OCI-LY3 (cell line): ENCODE results near the gene ALDH3A1.

Experiments
- EZH2phosphoT487 ChIP-seq: fragments of 200-600 bp; shearing (Covaris generic); IDR thresholded peaks from 2 replicates; pipeline ENCODE4 v1.6.1; 2018; ENCODE audit warnings: antibody characterized with exemption, mixed run types, low read depth
- TF ChIP-seq, protein P1 (sequence below): fragments of 200-600, 300-600 bp; sonication (generic); IDR thresholded peaks from 2 replicates; pipeline ENCODE4 v1.5.1; 2014; ENCODE audit warnings: antibody characterized with exemption, low read length, low read depth

DNA sequence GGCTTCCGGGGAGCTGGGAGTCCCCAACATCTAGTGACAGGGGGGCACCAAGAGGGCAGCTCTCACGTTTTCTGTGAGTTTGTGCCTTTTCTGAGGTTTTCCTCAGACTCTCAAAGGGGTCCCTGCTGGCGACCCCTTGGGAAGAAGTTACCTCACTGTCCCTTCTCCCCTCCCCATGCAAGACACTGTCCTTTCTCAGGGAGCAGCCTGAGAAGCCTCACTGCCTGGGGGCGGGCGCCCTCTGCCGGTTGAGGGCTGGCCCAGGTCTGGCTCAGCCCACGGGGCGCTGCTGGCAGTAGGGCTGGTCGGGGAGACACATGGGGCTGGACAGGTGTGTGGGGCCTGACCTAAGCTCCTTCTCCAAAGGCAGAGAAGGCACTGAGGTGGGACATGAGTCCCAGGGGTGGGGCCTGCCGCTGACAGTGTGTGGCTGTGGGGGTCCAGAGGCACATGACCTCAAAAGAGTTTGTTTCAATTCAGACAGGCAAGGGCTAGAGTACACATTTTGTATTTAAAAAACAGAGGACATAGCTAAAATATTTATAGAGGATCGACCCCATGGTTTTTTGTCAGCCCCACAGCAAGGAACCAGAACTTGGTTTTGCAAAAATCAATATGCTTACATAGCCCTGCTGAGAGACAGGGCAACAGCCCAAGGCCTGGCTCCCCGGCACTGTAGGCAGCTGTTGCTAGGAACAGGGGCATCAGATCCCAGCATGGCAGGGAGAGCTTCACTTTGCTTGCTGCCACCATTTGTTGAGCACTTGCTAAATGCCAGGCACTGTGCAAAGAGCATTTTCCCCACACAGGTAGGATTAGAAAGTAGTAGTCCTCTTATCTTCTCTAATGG is 18.5 kb upstream of the ALDH3A1 start:
- TF ChIP-seq, protein P1, sequence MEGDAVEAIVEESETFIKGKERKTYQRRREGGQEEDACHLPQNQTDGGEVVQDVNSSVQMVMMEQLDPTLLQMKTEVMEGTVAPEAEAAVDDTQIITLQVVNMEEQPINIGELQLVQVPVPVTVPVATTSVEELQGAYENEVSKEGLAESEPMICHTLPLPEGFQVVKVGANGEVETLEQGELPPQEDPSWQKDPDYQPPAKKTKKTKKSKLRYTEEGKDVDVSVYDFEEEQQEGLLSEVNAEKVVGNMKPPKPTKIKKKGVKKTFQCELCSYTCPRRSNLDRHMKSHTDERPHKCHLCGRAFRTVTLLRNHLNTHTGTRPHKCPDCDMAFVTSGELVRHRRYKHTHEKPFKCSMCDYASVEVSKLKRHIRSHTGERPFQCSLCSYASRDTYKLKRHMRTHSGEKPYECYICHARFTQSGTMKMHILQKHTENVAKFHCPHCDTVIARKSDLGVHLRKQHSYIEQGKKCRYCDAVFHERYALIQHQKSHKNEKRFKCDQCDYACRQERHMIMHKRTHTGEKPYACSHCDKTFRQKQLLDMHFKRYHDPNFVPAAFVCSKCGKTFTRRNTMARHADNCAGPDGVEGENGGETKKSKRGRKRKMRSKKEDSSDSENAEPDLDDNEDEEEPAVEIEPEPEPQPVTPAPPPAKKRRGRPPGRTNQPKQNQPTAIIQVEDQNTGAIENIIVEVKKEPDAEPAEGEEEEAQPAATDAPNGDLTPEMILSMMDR = peak; percentile 56
- TF ChIP-seq EZH2phosphoT487 = no peak
